Astrocyte (in vitro differentiated cells and primary cell): ENCODE results near the gene PCBP2. TPM values are rescaled to one million over a fixed set of nuclear protein-coding genes. Genes with fewer than 3 reads are reported as not detected.
A peak's percentile ranks its signal among the peaks of the same experiment; 100 is the strongest.

Experiments
- DNase-seq: peaks from one replicate; pipeline ENCODE4 v3.0.0-alpha.2; 2010; ENCODE audit warnings: low read depth
- FAIRE-seq: peaks from 2 replicates; lab custom pipeline; 2011; peaks lifted over from hg19 to GRCh38; lab: Jason Lieb, UNC
- H2AFZ ChIP-seq: 2 replicates; pipeline ENCODE4 v1.6.0; 2012; ENCODE audit warnings: low read depth, low read length, inconsistent platforms
- H3K27ac ChIP-seq: 2 replicates; pipeline ENCODE4 v1.5.1; 2011; ENCODE audit warnings: low read depth, low read length, inconsistent platforms
- H3K27me3 ChIP-seq: 2 replicates; pipeline ENCODE4 v1.6.0; 2011; ENCODE audit warnings: low read length, inconsistent platforms; ENCODE audit not compliant: insufficient read depth
- H3K36me3 ChIP-seq: 2 replicates; pipeline ENCODE4 v1.5.1; 2011; ENCODE audit warnings: low read length, inconsistent platforms; ENCODE audit not compliant: insufficient read depth
- H3K4me1 ChIP-seq: 2 replicates; pipeline ENCODE4 v1.5.1; 2011; ENCODE audit warnings: low read length, inconsistent platforms; ENCODE audit not compliant: insufficient read depth
- H3K4me2 ChIP-seq: 2 replicates; pipeline ENCODE4 v1.6.0; 2012; ENCODE audit warnings: low read length, inconsistent platforms
- H3K4me3 ChIP-seq: 2 replicates; pipeline ENCODE4 v1.5.1; 2011; ENCODE audit warnings: low read depth, mild to moderate bottlenecking, low read length, inconsistent platforms; ENCODE audit not compliant: insufficient read depth
- H3K79me2 ChIP-seq: 2 replicates; pipeline ENCODE4 v1.6.0; 2012; ENCODE audit warnings: mild to moderate bottlenecking, low read length, inconsistent platforms; ENCODE audit not compliant: insufficient read depth
- H3K9ac ChIP-seq: 2 replicates; pipeline ENCODE4 v1.6.0; 2012; ENCODE audit warnings: mild to moderate bottlenecking, low read length, inconsistent platforms
- H3K9me3 ChIP-seq: 2 replicates; pipeline ENCODE4 v1.5.1; 2012; ENCODE audit warnings: low read depth, mild to moderate bottlenecking, low read length, inconsistent platforms; ENCODE audit not compliant: insufficient read depth
- H4K20me1 ChIP-seq: 2 replicates; pipeline ENCODE4 v1.6.0; 2012; ENCODE audit warnings: low read length, inconsistent platforms; ENCODE audit not compliant: insufficient read depth
- H3K27ac Mint-ChIP-seq: one replicate; pipeline ENCODE4 v1.8.0; 2021; ENCODE audit warnings: mild to moderate bottlenecking, mixed read lengths; ENCODE audit not compliant: unreplicated experiment
- H3K27me3 Mint-ChIP-seq: one replicate; pipeline ENCODE4 v1.8.0; 2021; ENCODE audit warnings: low read depth, mixed read lengths; ENCODE audit not compliant: unreplicated experiment
- H3K36me3 Mint-ChIP-seq: one replicate; pipeline ENCODE4 v1.8.0; 2021; ENCODE audit warnings: low read depth, mixed read lengths; ENCODE audit not compliant: unreplicated experiment
- H3K4me1 Mint-ChIP-seq: one replicate; pipeline ENCODE4 v1.8.0; 2021; ENCODE audit warnings: low read depth, mixed read lengths; ENCODE audit not compliant: unreplicated experiment
- H3K4me3 Mint-ChIP-seq: one replicate; pipeline ENCODE4 v1.8.0; 2021; ENCODE audit warnings: mild to moderate bottlenecking, moderate library complexity, mixed read lengths; ENCODE audit not compliant: unreplicated experiment
- H3K9me3 Mint-ChIP-seq: one replicate; pipeline ENCODE4 v1.8.0; 2021; ENCODE audit warnings: mild to moderate bottlenecking, mixed read lengths; ENCODE audit not compliant: unreplicated experiment
- EZH2 ChIP-seq: IDR thresholded peaks from 2 replicates; pipeline ENCODE4 v1.6.1; 2012; ENCODE audit warnings: mild to moderate bottlenecking, low read length, inconsistent platforms; ENCODE audit not compliant: insufficient read depth
- total RNA-seq: library from RNA; stranded (reverse); gene quantifications from 2 replicates; pipeline ENCODE4 v1.2.1, GENCODE V29; 2021
- TF ChIP-seq, protein P1 (sequence below): IDR thresholded peaks from 2 replicates; pipeline ENCODE4 v1.5.1; 2011; ENCODE audit warnings: low read depth, mild to moderate bottlenecking, inconsistent platforms, low read length, moderate library complexity; ENCODE audit not compliant: insufficient read depth

PCBP2 gene
- total RNA-seq, 1 donor from 2014 or later, result 733 TPM

DNA sequence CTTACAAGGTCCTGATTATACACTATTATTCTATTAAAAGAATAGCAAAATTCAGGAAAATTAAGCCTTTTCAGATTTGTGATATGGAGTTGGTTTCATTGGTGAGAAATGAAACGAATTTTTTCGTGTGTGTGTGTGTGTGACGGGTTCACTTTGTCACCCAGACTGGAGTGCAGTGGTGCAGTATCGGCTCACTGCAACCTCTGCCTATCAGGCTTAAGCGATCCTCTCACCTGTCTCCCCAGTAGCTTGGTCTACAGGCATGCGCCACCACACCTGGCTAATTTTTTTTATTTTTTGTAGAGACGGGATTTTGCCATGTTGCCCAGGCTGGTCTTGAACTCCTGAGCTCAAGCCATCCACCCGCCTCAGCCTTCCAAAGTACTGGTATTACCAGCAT, 9.7 kb downstream of the PCBP2 start:
- H3K9ac ChIP-seq, result no peak overlapping the region
- H3K27me3 ChIP-seq, result no peaks in the 10 kb centered on the region
- H3K79me2 ChIP-seq, result peaks cover 100% of the 10 kb centered on the region
- H3K4me1 ChIP-seq, result no peaks in the 10 kb centered on the region
- DNase-seq, result no peak
- peaks cover 100% of the 10 kb centered on the region for H4K20me1 ChIP-seq
- no peak overlapping the region for H3K27ac Mint-ChIP-seq
- H2AFZ ChIP-seq, result no peak overlapping the region
- no peaks in the 10 kb centered on the region for H3K9me3 ChIP-seq
- H3K27ac ChIP-seq, result no peak overlapping the region
- H3K4me2 ChIP-seq, result no peak overlapping the region
- H3K27me3 Mint-ChIP-seq, result no peaks in the 10 kb centered on the region
- peaks cover 47% of the 10 kb centered on the region for H3K4me1 Mint-ChIP-seq
- H3K36me3 ChIP-seq, result peaks cover 91% of the 10 kb centered on the region
- TF ChIP-seq, protein P1, sequence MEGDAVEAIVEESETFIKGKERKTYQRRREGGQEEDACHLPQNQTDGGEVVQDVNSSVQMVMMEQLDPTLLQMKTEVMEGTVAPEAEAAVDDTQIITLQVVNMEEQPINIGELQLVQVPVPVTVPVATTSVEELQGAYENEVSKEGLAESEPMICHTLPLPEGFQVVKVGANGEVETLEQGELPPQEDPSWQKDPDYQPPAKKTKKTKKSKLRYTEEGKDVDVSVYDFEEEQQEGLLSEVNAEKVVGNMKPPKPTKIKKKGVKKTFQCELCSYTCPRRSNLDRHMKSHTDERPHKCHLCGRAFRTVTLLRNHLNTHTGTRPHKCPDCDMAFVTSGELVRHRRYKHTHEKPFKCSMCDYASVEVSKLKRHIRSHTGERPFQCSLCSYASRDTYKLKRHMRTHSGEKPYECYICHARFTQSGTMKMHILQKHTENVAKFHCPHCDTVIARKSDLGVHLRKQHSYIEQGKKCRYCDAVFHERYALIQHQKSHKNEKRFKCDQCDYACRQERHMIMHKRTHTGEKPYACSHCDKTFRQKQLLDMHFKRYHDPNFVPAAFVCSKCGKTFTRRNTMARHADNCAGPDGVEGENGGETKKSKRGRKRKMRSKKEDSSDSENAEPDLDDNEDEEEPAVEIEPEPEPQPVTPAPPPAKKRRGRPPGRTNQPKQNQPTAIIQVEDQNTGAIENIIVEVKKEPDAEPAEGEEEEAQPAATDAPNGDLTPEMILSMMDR, result no peak
- TF ChIP-seq EZH2, result no peak
- no peak for FAIRE-seq
- H3K36me3 Mint-ChIP-seq, result peaks cover 36% of the 10 kb centered on the region
- H3K4me3 Mint-ChIP-seq, result no peak overlapping the region
- no peaks in the 10 kb centered on the region for H3K9me3 Mint-ChIP-seq
- H3K4me3 ChIP-seq, result no peak overlapping the region

DNA sequence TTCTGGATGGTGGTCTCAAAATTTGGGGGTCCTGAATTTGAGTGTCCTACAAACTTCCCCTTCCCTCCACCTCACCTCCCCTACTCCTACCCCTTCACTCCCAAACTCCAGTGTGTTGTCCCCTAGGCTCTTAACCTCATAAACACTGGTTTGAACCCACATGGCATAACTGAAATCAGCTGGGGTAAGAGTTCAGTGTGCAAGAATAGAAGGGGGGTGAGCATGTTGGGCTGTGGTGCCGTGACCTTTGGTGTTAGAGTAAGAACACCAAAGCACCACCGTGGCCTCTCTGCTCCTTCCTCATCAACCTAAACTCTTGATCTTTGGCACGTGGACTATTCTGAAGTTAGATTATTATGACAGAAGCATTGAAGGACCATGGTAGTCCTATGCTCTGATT, 11.0 kb downstream of the PCBP2 start:
- no peak overlapping the region for H3K4me2 ChIP-seq
- Mint-ChIP-seq H3K27me3 (no peaks in the 10 kb centered on the region), H3K4me1 (peaks cover 55% of the 10 kb centered on the region), H3K9me3 (no peaks in the 10 kb centered on the region), H3K27ac (peak overlapping the region; percentile 7), H3K36me3 (peaks cover 42% of the 10 kb centered on the region), H3K4me3 (no peak overlapping the region)
- no peak overlapping the region for H2AFZ ChIP-seq
- peaks cover 100% of the 10 kb centered on the region for H4K20me1 ChIP-seq
- FAIRE-seq (no peak), DNase-seq (no peak)
- H3K27ac ChIP-seq, result no peak overlapping the region
- no peaks in the 10 kb centered on the region for H3K4me1 ChIP-seq
- peaks cover 100% of the 10 kb centered on the region for H3K79me2 ChIP-seq
- H3K9me3 ChIP-seq, result no peaks in the 10 kb centered on the region
- H3K4me3 ChIP-seq, result no peak overlapping the region
- H3K36me3 ChIP-seq, result peaks cover 92% of the 10 kb centered on the region
- no peak overlapping the region for H3K9ac ChIP-seq
- no peak for TF ChIP-seq EZH2
- TF ChIP-seq, protein P1, result no peak
- no peaks in the 10 kb centered on the region for H3K27me3 ChIP-seq

DNA sequence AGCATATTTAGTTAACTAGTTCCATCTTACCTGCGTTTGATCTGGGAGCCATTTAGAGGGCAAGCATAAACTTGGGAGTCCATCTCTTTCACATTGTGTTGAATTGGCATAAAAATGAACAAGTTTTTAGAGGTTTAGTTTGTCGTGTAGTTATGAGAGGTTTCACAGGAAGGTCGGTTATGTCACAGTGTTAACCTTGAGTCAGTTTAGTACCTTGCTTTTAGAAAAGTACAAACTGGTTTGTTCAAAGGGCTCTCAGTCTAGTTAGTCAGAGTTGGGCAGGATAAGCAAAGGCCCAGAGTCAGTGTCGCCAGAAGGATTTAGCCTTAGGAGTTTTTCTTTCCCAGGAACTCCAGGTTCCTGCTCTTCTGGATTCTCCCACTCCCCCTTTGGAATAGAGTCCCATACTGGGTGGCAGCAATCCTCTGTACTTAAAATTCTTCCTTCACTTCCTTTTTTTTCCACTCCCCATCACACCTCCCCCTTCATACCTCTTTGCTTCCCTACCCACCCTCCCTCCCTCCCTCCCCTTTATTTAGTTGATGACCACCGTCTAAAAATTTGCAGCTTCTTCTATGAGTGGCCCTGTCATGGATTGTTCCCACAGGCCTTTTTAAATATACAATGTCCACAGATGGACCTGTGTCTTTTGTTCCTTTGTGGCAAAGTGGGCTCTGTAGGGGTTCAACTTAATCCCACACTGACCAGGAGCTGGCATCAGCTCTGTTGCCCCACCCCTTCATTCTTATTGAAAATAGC, 12.1 kb downstream of the PCBP2 start:
- H3K36me3 ChIP-seq, result peaks cover 95% of the 10 kb centered on the region
- no peak for DNase-seq
- no peak overlapping the region for H2AFZ ChIP-seq
- Mint-ChIP-seq H3K9me3 (no peaks in the 10 kb centered on the region), H3K36me3 (peaks cover 45% of the 10 kb centered on the region), H3K27ac (peak overlapping the region; percentile 6), H3K27me3 (no peaks in the 10 kb centered on the region), H3K4me1 (peaks cover 55% of the 10 kb centered on the region), H3K4me3 (no peak overlapping the region)
- no peaks in the 10 kb centered on the region for H3K4me1 ChIP-seq
- peaks cover 98% of the 10 kb centered on the region for H3K79me2 ChIP-seq
- no peaks in the 10 kb centered on the region for H3K27me3 ChIP-seq
- H3K4me3 ChIP-seq, result no peak overlapping the region
- FAIRE-seq, result no peak
- peaks cover 100% of the 10 kb centered on the region for H4K20me1 ChIP-seq
- TF ChIP-seq EZH2, result no peak
- TF ChIP-seq, protein P1, result no peak
- no peaks in the 10 kb centered on the region for H3K9me3 ChIP-seq
- no peak overlapping the region for H3K27ac ChIP-seq
- no peak overlapping the region for H3K9ac ChIP-seq
- H3K4me2 ChIP-seq, result no peak overlapping the region
